HG03139 (cell line): ENCODE results near the gene ZNF783.
"Not testable (repeated sequence)": the region's sequence is repeated elsewhere in the genome, so short reads cannot be mapped to it uniquely, and the experiment has no call there.

Experiments used
- ATAC-seq: cut with Tn5 transposase; IDR thresholded peaks from one replicate; pipeline ENCODE4 v1.9.1; 2021; ENCODE audit not compliant: unreplicated experiment

ZNF783 gene

GRCh38 chr7:149239345-149240143 is 22.5 kb upstream of the ZNF783 start, which contains the start of gene ZNF212:
ZNF212 (plus strand) TSS chr7:149239651; CDS start chr7:149239779, 128 bp downstream.
- peak; percentile 100 for ATAC-seq

GRCh38 chr7:149240637-149241036 is 21.4 kb upstream of the ZNF783 start:
- ATAC-seq: no peak

GRCh38 chr7:149241696-149242095 is 20.3 kb upstream of the ZNF783 start:
- ATAC-seq: no peak

DNA sequence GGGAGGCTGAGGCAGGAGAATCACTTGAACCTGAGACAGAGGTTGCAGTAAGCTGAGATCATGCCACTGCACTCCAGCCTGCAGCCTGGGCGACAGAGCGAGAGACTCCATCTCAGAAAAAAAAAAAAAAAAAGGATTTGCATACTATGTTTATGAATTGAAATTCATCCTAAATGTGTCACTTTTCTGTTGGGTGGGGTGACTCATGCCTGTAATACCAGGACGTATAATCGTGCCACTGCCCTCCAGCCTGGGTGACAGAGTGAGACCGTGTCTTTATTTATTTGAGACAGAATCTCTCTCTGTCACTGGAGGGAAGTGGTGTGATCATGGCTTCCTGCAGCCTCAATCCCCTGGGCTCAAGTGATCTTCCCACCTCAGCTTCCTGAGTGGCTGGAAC is 16.8 kb upstream of the ZNF783 start:
- no peak for ATAC-seq

- ATAC-seq: no peak
These were observed 16.3 kb upstream of the ZNF783 start for GRCh38 chr7:149245744-149246143.

DNA sequence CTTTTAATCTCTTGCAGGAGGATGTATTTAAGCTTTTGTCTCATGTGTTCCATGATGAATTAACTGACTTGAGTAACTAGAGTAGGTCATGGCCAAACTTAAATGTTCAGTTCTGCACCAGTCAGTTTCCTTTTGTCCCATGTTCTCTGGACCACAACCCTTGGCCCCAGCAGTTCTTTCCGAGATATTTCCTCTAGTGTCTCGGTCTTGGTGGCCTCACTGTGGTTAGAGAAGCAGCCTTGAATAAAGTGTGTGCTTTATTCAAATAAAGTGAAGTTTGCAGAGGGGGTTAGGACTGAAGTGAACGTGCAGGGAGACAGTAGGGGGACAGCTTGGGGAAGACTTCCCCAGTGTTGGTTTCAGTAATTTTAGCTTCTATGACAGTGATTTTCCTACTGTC is 13.2 kb upstream of the ZNF783 start:
- no peak for ATAC-seq

DNA sequence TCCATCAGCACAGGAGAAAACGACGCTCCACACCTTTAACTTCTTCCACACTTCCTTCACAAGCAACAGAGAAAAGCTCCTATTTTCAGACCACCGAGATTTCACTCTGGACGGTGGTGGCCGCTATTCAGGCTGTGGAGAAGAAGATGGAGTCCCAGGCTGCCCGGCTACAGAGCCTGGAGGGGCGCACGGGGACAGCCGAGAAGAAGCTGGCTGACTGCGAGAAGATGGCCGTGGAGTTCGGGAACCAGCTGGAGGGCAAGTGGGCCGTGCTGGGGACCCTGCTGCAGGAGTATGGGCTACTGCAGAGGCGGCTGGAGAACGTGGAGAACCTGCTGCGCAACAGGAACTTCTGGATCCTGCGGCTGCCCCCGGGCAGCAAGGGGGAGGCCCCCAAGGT is 11.8 kb upstream of the ZNF783 start:
- ATAC-seq: not testable (repeated sequence)

DNA sequence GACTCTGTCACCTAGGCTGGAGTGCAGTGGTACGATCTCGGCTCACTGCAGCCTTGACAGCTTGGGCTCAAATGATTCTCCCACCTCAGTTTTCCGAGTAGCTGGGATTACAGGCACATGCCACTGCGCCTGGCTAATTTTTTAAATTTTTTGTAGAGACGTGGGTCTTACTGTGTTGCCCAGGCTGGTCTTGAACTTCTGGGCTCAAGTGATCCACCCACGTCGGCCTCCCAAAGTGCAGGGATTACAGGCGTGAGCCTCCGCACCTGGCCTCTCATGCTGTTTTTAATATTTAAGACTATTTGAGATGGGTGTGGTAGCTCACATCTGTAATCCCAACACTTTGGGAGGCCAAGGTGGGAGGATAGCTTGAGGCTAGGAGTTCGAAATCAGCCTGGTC is 10.5 kb upstream of the ZNF783 start:
- ATAC-seq: not testable (repeated sequence)

- ATAC-seq: no peak
These were observed 9.6 kb upstream of the ZNF783 start for GRCh38 chr7:149252378-149252777.

DNA sequence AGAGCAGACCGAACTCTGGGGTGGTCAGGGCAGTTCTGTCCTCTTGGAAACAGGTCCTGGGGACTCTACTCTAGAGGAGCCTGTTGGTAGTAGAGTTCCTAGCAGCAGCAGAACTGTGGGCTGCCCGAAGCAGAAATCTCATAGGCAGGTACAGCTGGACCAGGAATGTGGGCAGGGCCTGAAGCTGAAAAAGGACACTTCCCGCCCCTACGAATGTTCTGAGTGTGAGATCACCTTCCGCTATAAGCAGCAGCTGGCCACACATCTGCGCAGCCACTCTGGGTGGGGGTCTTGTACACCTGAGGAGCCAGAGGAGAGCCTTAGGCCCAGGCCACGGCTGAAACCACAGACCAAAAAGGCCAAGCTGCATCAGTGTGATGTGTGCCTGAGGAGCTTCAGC is 8.3 kb upstream of the ZNF783 start:
- ATAC-seq: no peak

- ATAC-seq: no peak
These were observed 7.7 kb upstream of the ZNF783 start for GRCh38 chr7:149254181-149254858.

DNA sequence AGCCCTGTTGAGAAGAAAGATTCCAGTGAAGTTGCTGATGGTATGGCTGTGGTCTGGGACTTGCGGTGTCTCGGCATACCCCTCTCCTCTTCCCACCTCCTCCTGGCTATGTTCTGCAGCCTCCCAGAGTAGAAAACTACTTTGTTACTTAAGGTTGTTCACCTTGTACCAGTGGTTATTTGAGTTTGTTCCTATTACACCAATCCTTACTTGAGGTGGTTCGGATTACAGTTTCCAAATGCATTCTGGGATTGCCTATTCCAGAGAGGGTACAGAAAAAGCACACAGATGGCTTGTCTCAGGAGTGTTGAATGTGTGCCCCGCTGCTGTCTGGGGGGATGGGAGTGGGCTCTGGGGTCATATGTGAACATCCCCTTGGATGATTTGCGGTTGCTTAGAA is 6.8 kb upstream of the ZNF783 start:
- no peak for ATAC-seq

GRCh38 chr7:149256568-149256967 is 5.4 kb upstream of the ZNF783 start:
- no peak for ATAC-seq

DNA sequence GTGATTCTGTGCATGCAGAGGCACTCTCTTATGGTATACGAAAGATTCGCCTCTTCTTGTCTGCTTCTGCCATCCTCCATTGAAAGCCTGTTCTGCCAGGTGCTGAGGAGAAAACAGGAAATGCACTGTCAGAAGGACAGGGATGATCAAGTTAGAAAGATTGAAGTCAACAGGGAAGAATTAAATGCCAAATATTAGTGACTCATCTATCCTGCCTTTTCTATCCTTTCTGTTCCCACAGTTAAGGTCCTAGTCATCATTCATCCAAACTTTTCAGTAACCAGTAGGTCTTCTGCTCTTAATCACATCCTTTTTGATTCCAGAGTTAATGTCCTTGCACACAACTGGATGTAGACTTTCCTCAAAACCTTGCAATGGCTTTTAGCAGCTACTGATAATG is 4.8 kb upstream of the ZNF783 start:
- no peak for ATAC-seq

DNA sequence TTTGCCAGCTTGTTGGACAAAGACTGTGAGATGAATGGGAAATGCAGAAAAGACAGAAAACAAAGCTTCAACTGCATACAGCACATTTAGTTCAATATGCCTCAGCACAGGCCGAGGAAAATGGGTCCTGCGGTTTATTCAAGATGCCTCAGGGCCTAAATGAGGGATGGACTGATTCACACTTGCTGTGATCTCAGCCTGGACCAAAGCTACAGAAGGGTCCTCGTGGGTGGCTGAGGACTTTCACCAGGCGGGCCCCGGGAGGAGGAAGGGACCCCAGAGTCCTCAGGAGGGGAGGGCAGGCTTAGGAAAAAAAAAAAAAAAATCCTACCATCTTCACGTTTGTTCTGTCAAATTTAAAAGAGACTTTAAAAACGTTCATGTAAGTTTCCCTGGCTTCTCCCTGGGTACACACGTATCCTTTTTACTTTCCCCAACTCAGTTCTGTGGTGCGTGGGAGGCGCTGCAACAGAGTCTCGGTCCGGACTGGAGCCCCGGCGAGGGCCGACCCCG is 624 bp upstream of the ZNF783 start:
- peak; percentile 7 for ATAC-seq

DNA sequence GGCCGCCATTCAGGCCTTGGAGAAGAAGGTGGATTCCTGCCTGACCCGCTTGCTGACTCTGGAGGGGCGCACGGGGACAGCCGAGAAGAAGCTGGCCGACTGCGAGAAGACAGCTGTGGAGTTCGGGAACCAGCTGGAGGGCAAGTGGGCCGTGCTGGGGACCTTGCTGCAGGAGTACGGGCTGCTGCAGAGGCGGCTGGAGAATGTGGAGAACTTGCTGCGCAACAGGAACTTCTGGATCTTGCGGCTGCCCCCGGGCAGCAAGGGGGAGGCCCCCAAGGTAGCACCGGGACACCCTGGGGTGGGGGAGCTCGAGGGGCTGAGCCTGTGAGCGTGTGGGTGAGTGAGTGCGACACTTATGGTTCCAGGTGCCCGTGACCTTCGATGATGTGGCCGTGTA is 4.5 kb downstream of the ZNF783 start:
- no peak for ATAC-seq

DNA sequence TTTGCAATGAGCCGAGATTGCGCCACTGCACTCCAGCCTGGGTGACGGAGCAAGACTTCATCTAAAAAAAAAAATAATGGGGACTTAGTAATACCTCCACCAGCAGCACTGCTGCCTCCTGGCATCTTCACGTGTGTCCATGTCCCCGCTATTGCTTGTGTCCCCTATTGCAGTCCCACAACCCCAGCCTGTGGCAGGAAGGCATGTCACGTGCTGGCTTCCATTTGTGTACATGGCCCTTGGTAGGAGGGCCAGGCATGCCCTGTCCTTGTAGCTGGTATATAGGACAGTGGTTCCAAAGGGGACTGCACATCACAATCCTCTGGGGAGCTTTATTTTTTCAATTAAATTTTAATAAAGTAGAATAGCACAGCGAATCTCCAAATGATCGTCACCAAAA is 5.7 kb downstream of the ZNF783 start:
- no peak for ATAC-seq

GRCh38 chr7:149274424-149274823 is 12.4 kb downstream of the ZNF783 start:
- ATAC-seq: not testable (repeated sequence)

GRCh38 chr7:149277871-149278270 is 15.9 kb downstream of the ZNF783 start:
- ATAC-seq: no peak

DNA sequence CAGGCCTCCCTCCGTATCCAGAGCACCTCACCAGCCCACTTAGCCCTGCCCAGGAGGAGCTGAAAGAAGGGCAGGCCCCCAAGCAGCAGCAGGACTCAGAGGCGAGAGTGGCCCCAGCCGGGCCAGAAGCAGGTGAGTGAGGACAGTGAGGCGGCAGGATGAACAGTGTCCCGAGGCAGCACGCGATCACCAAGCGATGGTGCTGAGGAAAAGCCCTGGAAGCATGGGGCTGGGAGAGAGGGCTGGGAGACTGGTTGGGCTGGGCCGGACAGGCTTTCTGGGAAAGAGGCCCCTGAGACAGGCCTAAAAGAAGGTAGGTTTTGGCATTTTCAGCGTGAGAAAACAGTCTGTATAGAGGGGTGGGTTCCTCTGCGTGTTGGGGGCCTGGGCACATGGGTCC is 16.4 kb downstream of the ZNF783 start:
- ATAC-seq: no peak

GRCh38 chr7:149279111-149279743 is 17.2 kb downstream of the ZNF783 start:
- no peak for ATAC-seq

DNA sequence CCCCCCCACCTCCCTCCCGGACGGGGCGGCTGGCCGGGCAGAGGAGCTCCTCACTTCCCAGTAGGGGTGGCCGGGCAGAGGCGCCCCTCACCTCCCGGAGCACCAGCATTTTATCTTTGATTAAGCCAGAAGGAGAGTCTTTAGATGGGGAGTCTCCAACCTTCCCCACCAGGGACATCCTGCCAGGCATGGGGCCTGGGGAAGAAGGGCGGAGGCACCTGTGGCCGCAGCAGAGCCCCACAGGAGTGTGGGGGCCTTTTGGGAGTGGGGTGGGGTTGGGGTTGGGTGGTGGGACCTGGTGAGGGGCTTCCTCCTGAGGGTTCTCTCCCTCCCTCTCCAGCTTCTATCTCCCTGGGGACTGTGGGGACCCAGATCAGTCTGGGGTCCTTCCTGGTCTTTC is 18.2 kb downstream of the ZNF783 start:
- no peak for ATAC-seq
